B cell (primary cell): ENCODE data around the gene SLC16A12.

Experiments
- CTCF ChIP-seq: fragments of 200-600 bp; IDR thresholded peaks from one replicate; pipeline ENCODE4 v1.8.0; 2022; ENCODE audit warnings: antibody characterized with exemption, mild to moderate bottlenecking
- EZH2 ChIP-seq: IDR thresholded peaks from 2 replicates; pipeline ENCODE4 v1.6.1; 2012; ENCODE audit warnings: borderline replicate concordance, low read depth, mild to moderate bottlenecking, moderate library complexity, low read length; ENCODE audit not compliant: insufficient read depth, poor library complexity, severe bottlenecking

- no peak for TF ChIP-seq CTCF
- TF ChIP-seq EZH2: no peak
These were observed 5.1 kb upstream of the SLC16A12 start for GRCh38 chr10:89540420-89540949.
